CD14-positive monocyte (primary cell): Measurements from ENCODE around the gene TCF19. TPM values are rescaled to one million over a fixed set of nuclear protein-coding genes. Genes with fewer than 3 reads are reported as not detected.

ENCODE experiments used
- DNase-seq, 3 donors: peaks; one replicate each; pipeline ENCODE4 v3.0.0-alpha.2; 2011 to 2022
- H2AFZ ChIP-seq: 2 replicates; pipeline ENCODE4 v1.6.0; 2012; ENCODE audit warnings: mild to moderate bottlenecking, low read depth, low read length, inconsistent platforms; ENCODE audit not compliant: insufficient read depth, poor library complexity, severe bottlenecking
- H3K27ac ChIP-seq, 2 donors: 1 replicate in 1 of 2; 2 replicates in 1 of 2; pipeline ENCODE4 v1.5.1; 2012 to 2013; ENCODE audit warnings: low read length in 2 of 2, control low read depth in 1 of 2, inconsistent platforms in 1 of 2, low read depth in 1 of 2, mild to moderate bottlenecking in 1 of 2
- H3K27me3 ChIP-seq, 2 donors: one replicate each; pipeline versions ENCODE4 v1.6.0 to v1.6.1; 2011 to 2013; ENCODE audit warnings: low read length in 2 of 2; ENCODE audit not compliant: control insufficient read depth in 2 of 2, insufficient read depth in 2 of 2
- H3K36me3 ChIP-seq, 2 donors: replicated peaks in 1 of 2; 1 replicate in 1 of 2; 2 replicates in 1 of 2; pipeline versions ENCODE4 v1.5.1 to v1.6.1; 2012 to 2013; ENCODE audit warnings: low read length in 2 of 2, control low read depth in 1 of 2, inconsistent platforms in 1 of 2, mild to moderate bottlenecking in 1 of 2; ENCODE audit not compliant: insufficient read depth in 2 of 2, control insufficient read depth in 1 of 2
- H3K4me1 ChIP-seq, 2 donors: 1 replicate in 1 of 2; 2 replicates in 1 of 2; pipeline versions ENCODE4 v1.5.1 to v1.6.1; 2012 to 2013; ENCODE audit warnings: low read length in 2 of 2, control low read depth in 1 of 2, inconsistent platforms in 1 of 2, mild to moderate bottlenecking in 1 of 2, moderate library complexity in 1 of 2; ENCODE audit not compliant: insufficient read depth in 2 of 2, control insufficient read depth in 1 of 2
- H3K4me2 ChIP-seq: replicated peaks from 2 replicates; pipeline ENCODE3; 2012; ENCODE audit warnings: low read length, moderate library complexity, mild to moderate bottlenecking; ENCODE audit not compliant: poor library complexity, severe bottlenecking; ENCODE audit errors: extremely low read depth
- H3K4me3 ChIP-seq, 3 experiments: fragments of 200-600 bp in 1 of 3; sonication (generic) in 1 of 3; replicated peaks in 1 of 3; 1 replicate in 2 of 3; 2 replicates in 1 of 3; pipeline ENCODE4 v1.5.1; 2011 to 2013; ENCODE audit warnings: low read length in 3 of 3, mild to moderate bottlenecking in 3 of 3, control low read depth in 2 of 3, low read depth in 2 of 3, inconsistent platforms in 1 of 3, moderate library complexity in 1 of 3
- H3K79me2 ChIP-seq: 2 replicates; pipeline ENCODE4 v1.6.0; 2012; ENCODE audit warnings: mild to moderate bottlenecking, control low read depth, inconsistent platforms, low read length, moderate library complexity; ENCODE audit not compliant: insufficient read depth
- H3K9ac ChIP-seq: 2 replicates; pipeline ENCODE4 v1.6.0; 2017; ENCODE audit warnings: low read length, mild to moderate bottlenecking; ENCODE audit not compliant: insufficient read depth, poor library complexity, severe bottlenecking
- H3K9me3 ChIP-seq, 2 donors: replicated peaks in 1 of 2; 1 replicate in 1 of 2; 2 replicates in 1 of 2; pipeline versions ENCODE4 v1.5.1 to v1.6.1; 2012 to 2013; ENCODE audit warnings: low read length in 2 of 2, control low read depth in 1 of 2; ENCODE audit not compliant: control insufficient read depth in 1 of 2, insufficient read depth in 1 of 2
- H4K20me1 ChIP-seq: 2 replicates; pipeline ENCODE4 v1.6.0; 2012; ENCODE audit warnings: mild to moderate bottlenecking, low read length, control low read depth, moderate library complexity; ENCODE audit not compliant: insufficient read depth
- H3K27ac Mint-ChIP-seq, 7 donors: one replicate each; pipeline ENCODE4 v1.8.0; 2020; ENCODE audit warnings: mild to moderate bottlenecking in 7 of 7, mixed read lengths in 7 of 7, moderate library complexity in 6 of 7, inconsistent platforms in 2 of 7
- H3K27me3 Mint-ChIP-seq, 3 donors: one replicate each; pipeline ENCODE4 v1.8.0; 2021 to 2022; ENCODE audit warnings: low read depth in 3 of 3, mild to moderate bottlenecking in 3 of 3, mixed read lengths in 3 of 3, moderate library complexity in 3 of 3, inconsistent platforms in 1 of 3
- H3K36me3 Mint-ChIP-seq, 2 donors: one replicate each; pipeline ENCODE4 v1.8.0; 2020; ENCODE audit warnings: mixed read lengths in 2 of 2, inconsistent platforms in 1 of 2, mild to moderate bottlenecking in 1 of 2
- H3K4me1 Mint-ChIP-seq: one replicate; pipeline ENCODE4 v1.8.0; 2020; ENCODE audit warnings: mild to moderate bottlenecking, mixed read lengths
- H3K4me3 Mint-ChIP-seq, 2 donors: one replicate each; pipeline ENCODE4 v1.8.0; 2020; ENCODE audit warnings: mild to moderate bottlenecking in 2 of 2, mixed read lengths in 2 of 2, moderate library complexity in 1 of 2
- H3K9me3 Mint-ChIP-seq, 7 donors: one replicate each; pipeline ENCODE4 v1.8.0; 2020 to 2022; ENCODE audit warnings: mixed read lengths in 7 of 7, mild to moderate bottlenecking in 6 of 7, moderate library complexity in 6 of 7, inconsistent platforms in 2 of 7
- CTCF ChIP-seq: fragments of 200-600 bp; IDR thresholded peaks from one replicate; pipeline ENCODE4 v1.8.0; 2022; ENCODE audit warnings: antibody characterized with exemption, mild to moderate bottlenecking
- WGBS: methylation state at CpG from one replicate; pipeline ENCODE4 v1.1.5; 2013; ENCODE audit warnings: missing lambda C conversion rate; ENCODE audit not compliant: insufficient coverage; 5-methylcytosine and 5-hydroxymethylcytosine counted together
- intact Hi-C, 2 donors: fragments of 100-400 bp; cut with micrococcal nuclease; formaldehyde crosslinking; loops; one replicate each; pipeline versions ENCODE4 v1.15.0 to v1.15.1; 2023
- polyA plus RNA-seq, 3 donors: library from polyadenylated mRNA; depleted of rRNA in 1 of 3; unstranded in 2 of 3; stranded (reverse) in 1 of 3; fragments of 300-500 nt in 2 of 3; fragments of >200 nt in 1 of 3; fragmentation: Illumina TruSeq in 2 of 3; gene quantifications; 1 replicate in 2 of 3; 2 replicates in 1 of 3; pipeline ENCODE4 v1.2.3, GENCODE V29; 2012 to 2021

Gene TCF19
- polyA plus RNA-seq, 3 donors, result 0.75 to 1.1 (median 0.80) TPM

- intact Hi-C loops, result no loop called here
- no peaks in the 10 kb centered on the region for H3K36me3 Mint-ChIP-seq
- H3K4me3 Mint-ChIP-seq, result no peak overlapping the region
- peaks cover 0 to 2% (median 0%) of the 10 kb centered on the region in 7 donors for H3K9me3 Mint-ChIP-seq
- peaks cover 4 to 13% (median 7%) of the 10 kb centered on the region in 3 donors for H3K27me3 Mint-ChIP-seq
- no peak for TF ChIP-seq CTCF
- WGBS, result 83% methylated on average over 12 of the region's 16 CpGs
- no peaks in the 10 kb centered on the region for H3K27me3 ChIP-seq
- H3K4me3 ChIP-seq, result no peak overlapping the region
- H3K27ac ChIP-seq, result no peak overlapping the region
- H3K4me1 Mint-ChIP-seq, result peaks cover 8% of the 10 kb centered on the region
- H4K20me1 ChIP-seq, result no peaks in the 10 kb centered on the region
- no peak overlapping the region for H2AFZ ChIP-seq
- no peak overlapping the region for H3K4me2 ChIP-seq
- no peak for DNase-seq
- no peaks in the 10 kb centered on the region for H3K79me2 ChIP-seq
- no peaks in the 10 kb centered on the region for H3K36me3 ChIP-seq
- H3K9me3 ChIP-seq, result no peaks in the 10 kb centered on the region
- no peak overlapping the region for H3K9ac ChIP-seq
- H3K27ac Mint-ChIP-seq, result no peak overlapping the region
- no peaks in the 10 kb centered on the region for H3K4me1 ChIP-seq
Measured at GRCh38 chr6:31122791-31123706, 35.3 kb upstream of the TCF19 start.

- H3K36me3 ChIP-seq, result no peaks in the 10 kb centered on the region
- no peak overlapping the region for H3K4me2 ChIP-seq
- no peaks in the 10 kb centered on the region for H4K20me1 ChIP-seq
- no peak for DNase-seq
- H3K27ac ChIP-seq, result no peak overlapping the region
- intact Hi-C loops, result no loop called here
- H3K27me3 ChIP-seq, result no peaks in the 10 kb centered on the region
- Mint-ChIP-seq H3K9me3 (peaks cover 0 to 2% (median 0%) of the 10 kb centered on the region in 7 donors), H3K36me3 (no peaks in the 10 kb centered on the region), H3K27ac (no peak overlapping the region), H3K4me3 (no peak overlapping the region), H3K4me1 (peaks cover 8% of the 10 kb centered on the region), H3K27me3 (peaks cover 4 to 10% (median 7%) of the 10 kb centered on the region in 3 donors)
- H3K4me3 ChIP-seq, result no peak overlapping the region
- H3K9me3 ChIP-seq, result no peaks in the 10 kb centered on the region
- H2AFZ ChIP-seq, result no peak overlapping the region
- no peak overlapping the region for H3K9ac ChIP-seq
- H3K79me2 ChIP-seq, result no peaks in the 10 kb centered on the region
- no peaks in the 10 kb centered on the region for H3K4me1 ChIP-seq
- WGBS, result 51% methylated on average over 4 of the region's 8 CpGs
- no peak for TF ChIP-seq CTCF
Measured at GRCh38 chr6:31125162-31125561, 33.2 kb upstream of the TCF19 start.
